ENCODE measurements around the gene PRR36. TPM values are rescaled to one million over a fixed set of nuclear protein-coding genes. Genes with fewer than 3 reads are reported as not detected.
"Not testable (repeated sequence)": the region's sequence is repeated elsewhere in the genome, so short reads cannot be mapped to it uniquely, and the experiment has no call there.

PRR36 gene
- total RNA-seq, 1 experiment from 2014 or later, result 21.9 TPM

- peaks cover 16% of the 10 kb centered on the region for H3K4me1 Mint-ChIP-seq
- TF ChIP-seq ZSCAN18 (CRISPR knock-in tag; IDR thresholded peaks at IDR 0.05), result no peak
- no peak for TF ChIP-seq HMGA2 (CRISPR knock-in tag; IDR thresholded peaks at IDR 0.05)
- no peak for TF ChIP-seq E2F4 (CRISPR knock-in tag; IDR thresholded peaks at IDR 0.05; ENCODE audit: borderline replicate concordance, low read depth)
- no peak for TF ChIP-seq FOXK1 (CRISPR knock-in tag; IDR thresholded peaks at IDR 0.05)
- TF ChIP-seq GTF2I (CRISPR knock-in tag; conservative IDR thresholded peaks at IDR 0.05), result no peak
- ChIA-PET POLR2A (interaction anchor here (0.7 to 2.6 kb wide), 3 partner anchors 9 to 73 kb away, joined by 3 to 19 read pairs (median 3); no protein-coding TSS in a partner anchor), CTCF (interaction anchor here (0.6 to 4.5 kb wide), 9 partner anchors 7 to 179 kb away, joined by 3 to 45 read pairs (median 16); partner anchors contain the start of genes MAP2K7, SNAPC2 and TRAPPC5)
- H3K9me3 Mint-ChIP-seq, result no peaks in the 10 kb centered on the region
- H3K4me3 Mint-ChIP-seq, result no peak overlapping the region; the same call in 1 of the 2 replicates
- peaks cover 74% of the 10 kb centered on the region for H3K27me3 Mint-ChIP-seq (ENCODE audit: low read depth)
- ATAC-seq, result no peak
- H3K27ac Mint-ChIP-seq, result no peak overlapping the region
- no peak for DNase-seq (ENCODE audit: low spot score)
- no peaks in the 10 kb centered on the region for H3K36me3 Mint-ChIP-seq
Observed at GRCh38 chr19:7859831-7860713, 14.1 kb downstream of the PRR36 start.

- peaks cover 12% of the 10 kb centered on the region for H3K4me1 Mint-ChIP-seq
- ATAC-seq, result not testable (repeated sequence)
- POLR2A ChIA-PET, result interaction anchor here (2.6 kb wide), 1 partner anchor 10 kb away, joined by 19 read pairs; no protein-coding TSS in a partner anchor
Observed at GRCh38 chr19:7859087-7859486, 15.1 kb downstream of the PRR36 start.

GRCh38 chr19:7858109-7858770 lies 15.9 kb downstream of the PRR36 start:
- DNase-seq (ENCODE audit: low spot score), result peak; percentile 85
- H3K4me3 Mint-ChIP-seq, result peak overlapping the region; percentile 59
- peaks cover 15% of the 10 kb centered on the region for H3K4me1 Mint-ChIP-seq
- no peak overlapping the region for H3K27ac Mint-ChIP-seq
- no peaks in the 10 kb centered on the region for H3K9me3 Mint-ChIP-seq
- H3K27me3 Mint-ChIP-seq (ENCODE audit: low read depth), result peaks cover 65% of the 10 kb centered on the region
- no peaks in the 10 kb centered on the region for H3K36me3 Mint-ChIP-seq
- ATAC-seq, result peak; percentile 46
- POLR2A ChIA-PET, result interaction anchor here (0.6 to 2.6 kb wide), 6 partner anchors 11 to 71 kb away, joined by 3 to 19 read pairs (median 6); partner anchors contain the start of genes MAP2K7 and SNAPC2
- CTCF ChIA-PET, result interaction anchor here (0.6 to 3.1 kb wide), 32 partner anchors 9 to 317 kb away, joined by 3 to 65 read pairs (median 4); partner anchors contain the start of genes CLEC4M, LRRC8E, MAP2K7 and SNAPC2
- peak; percentile 26; the same call in 1 of the 2 replicates for TF ChIP-seq USF1 (CRISPR knock-in tag; IDR thresholded peaks at IDR 0.05)
- TF ChIP-seq ZNF423 (CRISPR knock-in tag; IDR thresholded peaks at IDR 0.05), result no peak
- 0 out of 2 replicates have a peak, but pooled peaks have one; percentile 34 for TF ChIP-seq ARID4B (CRISPR knock-in tag; IDR thresholded peaks at IDR 0.05; ENCODE audit: borderline replicate concordance)
- peak; percentile 54; the same call in 1 of the 2 replicates for TF ChIP-seq MAX (CRISPR knock-in tag; IDR thresholded peaks at IDR 0.05)
- no peak for TF ChIP-seq ELF4 (CRISPR knock-in tag; IDR thresholded peaks at IDR 0.05; ENCODE audit: low read depth)
- peak; percentile 39; the same call in 1 of the 2 replicates for TF ChIP-seq SP1 (CRISPR knock-in tag; conservative IDR thresholded peaks at IDR 0.05)
- 0 out of 2 replicates have a peak, but pooled peaks have one; percentile 19 for TF ChIP-seq FOXP4 (CRISPR knock-in tag; IDR thresholded peaks at IDR 0.05)

More at GRCh38 chr19:7859087-7859486, 15.1 kb downstream of the PRR36 start:
- not testable (repeated sequence) for H3K36me3 Mint-ChIP-seq; H3K9me3 Mint-ChIP-seq; DNase-seq (ENCODE audit: low spot score); H3K27ac Mint-ChIP-seq
- Mint-ChIP-seq H3K4me3 (peak overlapping the region; percentile 25; the same call in 1 of the 2 replicates), H3K27me3 (ENCODE audit: low read depth) (peaks cover 73% of the 10 kb centered on the region)
- CTCF ChIA-PET, result interaction anchor here (1.2 to 3.1 kb wide), 6 partner anchors 10 to 178 kb away, joined by 3 to 65 read pairs (median 16); partner anchors contain the start of genes SNAPC2 and TRAPPC5
